Breast epithelium (tissue), 4 donors: ENCODE data around the gene CYSLTR2. TPM values are rescaled to one million over a fixed set of nuclear protein-coding genes. Genes with fewer than 3 reads are reported as not detected.

Source experiments
- DNase-seq, 2 donors: peaks; one replicate each; pipeline ENCODE4 v3.0.0-alpha.2; 2019; ENCODE audit warnings: low spot score in 2 of 2
- H3K27ac ChIP-seq, 2 donors: fragments of 200-600 bp; sonication (generic) in 1 of 2; one replicate each; pipeline ENCODE4 v1.5.1; 2016 to 2019; ENCODE audit warnings: mild to moderate bottlenecking in 1 of 2
- H3K27me3 ChIP-seq, 2 donors: fragments of 200-600 bp; sonication (generic) in 1 of 2; one replicate each; pipeline versions ENCODE4 v1.5.1 to v1.6.0; 2017 to 2019; ENCODE audit warnings: control low read depth in 1 of 2, mild to moderate bottlenecking in 1 of 2
- H3K36me3 ChIP-seq: fragments of 200-600 bp; one replicate; pipeline ENCODE4 v1.5.1; 2019
- H3K4me1 ChIP-seq, 2 donors: fragments of 200-600 bp; sonication (generic); one replicate each; pipeline ENCODE4 v1.5.1; 2016 to 2019; ENCODE audit warnings: control low read depth in 1 of 2
- H3K4me3 ChIP-seq, 3 donors: fragments of 200-600 bp; sonication (generic); 1 replicate in 2 of 3; 2 replicates in 1 of 3; pipeline ENCODE4 v1.5.1; 2016 to 2019; ENCODE audit warnings: mild to moderate bottlenecking in 3 of 3, moderate library complexity in 2 of 3
- H3K9me3 ChIP-seq, 2 donors: fragments of 200-600 bp; sonication (generic) in 1 of 2; one replicate each; pipeline ENCODE4 v1.5.1; 2016 to 2019; ENCODE audit warnings: control low read depth in 1 of 2
- POLR2A ChIP-seq: fragments of 450-650 bp; IDR thresholded peaks from one replicate; pipeline ENCODE4 v1.6.1; 2016; ENCODE audit warnings: antibody characterized with exemption, mild to moderate bottlenecking, moderate library complexity
- POLR2AphosphoS5 ChIP-seq, 3 donors: sonication (generic); formaldehyde crosslinking; IDR thresholded peaks; one replicate each; pipeline ENCODE4 v1.6.1; 2017; ENCODE audit warnings: antibody characterized with exemption in 3 of 3
- intact Hi-C: fragments of 100-400 bp; cut with DNase I; formaldehyde crosslinking; loops from one replicate; pipeline ENCODE4 v1.15.1; 2023; ENCODE audit warnings: low total_unique reads
- total RNA-seq, 3 donors: library from RNA; depleted of rRNA; stranded (reverse); fragments of >200 nt; gene quantifications; one replicate each; pipeline ENCODE4 v1.1.0, GENCODE V29; 2016
- TF ChIP-seq, protein P1 (sequence below), 3 donors: fragments of 450-650 bp; IDR thresholded peaks; one replicate each; pipeline ENCODE4 v1.5.1; 2016 to 2017; ENCODE audit warnings: antibody characterized with exemption in 3 of 3, mild to moderate bottlenecking in 3 of 3, moderate library complexity in 3 of 3

Gene CYSLTR2
- total RNA-seq, 3 donors from 2014 or later: 0.32 to 1.0 (median 0.33) TPM

DNA sequence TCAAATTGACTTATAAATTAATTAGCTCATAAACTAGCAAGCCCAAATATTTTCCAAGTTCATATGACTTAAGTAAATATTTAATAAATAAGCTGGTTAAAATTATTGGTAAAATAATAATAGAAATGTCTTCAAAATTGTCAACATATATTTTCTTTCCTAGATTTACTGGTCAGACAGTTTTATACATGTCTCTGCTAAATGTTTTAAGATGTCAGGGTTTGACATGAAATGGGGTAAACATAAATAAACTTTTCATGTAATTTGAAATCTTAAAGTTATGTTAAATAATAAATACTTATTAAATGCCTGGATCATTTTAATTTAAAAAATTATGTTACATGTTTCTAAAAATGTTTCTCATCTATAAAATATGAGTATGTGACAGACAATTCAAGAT is 18.3 kb upstream of the CYSLTR2 start:
- intact Hi-C loops: no loop called here
- no peak for DNase-seq
- peaks cover 0 to 4% of the 10 kb centered on the region in 2 donors for H3K4me1 ChIP-seq
- H3K9me3 ChIP-seq: peaks cover 8 to 13% of the 10 kb centered on the region in 2 donors
- no peak overlapping the region for H3K27ac ChIP-seq
- H3K27me3 ChIP-seq: no peaks in the 10 kb centered on the region
- H3K36me3 ChIP-seq: no peaks in the 10 kb centered on the region
- H3K4me3 ChIP-seq: no peak overlapping the region
- TF ChIP-seq POLR2A: no peak
- TF ChIP-seq POLR2AphosphoS5 (IDR thresholded peaks at IDR 0.05): no peak
- TF ChIP-seq, protein P1, sequence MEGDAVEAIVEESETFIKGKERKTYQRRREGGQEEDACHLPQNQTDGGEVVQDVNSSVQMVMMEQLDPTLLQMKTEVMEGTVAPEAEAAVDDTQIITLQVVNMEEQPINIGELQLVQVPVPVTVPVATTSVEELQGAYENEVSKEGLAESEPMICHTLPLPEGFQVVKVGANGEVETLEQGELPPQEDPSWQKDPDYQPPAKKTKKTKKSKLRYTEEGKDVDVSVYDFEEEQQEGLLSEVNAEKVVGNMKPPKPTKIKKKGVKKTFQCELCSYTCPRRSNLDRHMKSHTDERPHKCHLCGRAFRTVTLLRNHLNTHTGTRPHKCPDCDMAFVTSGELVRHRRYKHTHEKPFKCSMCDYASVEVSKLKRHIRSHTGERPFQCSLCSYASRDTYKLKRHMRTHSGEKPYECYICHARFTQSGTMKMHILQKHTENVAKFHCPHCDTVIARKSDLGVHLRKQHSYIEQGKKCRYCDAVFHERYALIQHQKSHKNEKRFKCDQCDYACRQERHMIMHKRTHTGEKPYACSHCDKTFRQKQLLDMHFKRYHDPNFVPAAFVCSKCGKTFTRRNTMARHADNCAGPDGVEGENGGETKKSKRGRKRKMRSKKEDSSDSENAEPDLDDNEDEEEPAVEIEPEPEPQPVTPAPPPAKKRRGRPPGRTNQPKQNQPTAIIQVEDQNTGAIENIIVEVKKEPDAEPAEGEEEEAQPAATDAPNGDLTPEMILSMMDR (IDR thresholded peaks at IDR 0.05): no peak

GRCh38 chr13:48636550-48636949 is 17.2 kb upstream of the CYSLTR2 start:
- intact Hi-C loops: no loop called here
- no peak overlapping the region for H3K27ac ChIP-seq
- TF ChIP-seq POLR2AphosphoS5 (IDR thresholded peaks at IDR 0.05) (no peak), POLR2A (no peak)
- TF ChIP-seq, protein P1 (IDR thresholded peaks at IDR 0.05): no peak
- H3K4me1 ChIP-seq: no peaks in the 10 kb centered on the region
- peaks cover 8 to 13% of the 10 kb centered on the region in 2 donors for H3K9me3 ChIP-seq
- H3K4me3 ChIP-seq: no peak overlapping the region
- H3K27me3 ChIP-seq: no peaks in the 10 kb centered on the region
- no peak for DNase-seq
- no peaks in the 10 kb centered on the region for H3K36me3 ChIP-seq

DNA sequence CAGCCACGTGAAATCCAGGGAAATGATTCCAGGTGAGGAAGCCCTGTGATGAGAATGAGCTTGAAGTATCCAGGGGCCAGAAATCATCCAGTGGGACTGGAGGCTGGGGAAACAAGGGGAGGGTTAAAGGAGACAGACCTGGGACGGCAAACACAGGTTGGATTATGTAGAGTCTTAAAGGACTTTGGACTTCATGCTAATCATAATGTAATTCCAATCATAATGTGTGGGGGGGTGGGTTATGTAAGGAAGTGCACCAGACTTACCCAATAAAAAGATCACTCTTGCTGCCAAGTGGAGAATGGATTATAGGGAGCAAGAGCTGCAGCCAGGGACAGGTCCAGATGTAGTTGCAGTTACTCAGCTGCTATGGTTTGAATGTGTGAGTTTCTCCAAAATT is 16.1 kb upstream of the CYSLTR2 start:
- no peak overlapping the region for H3K27ac ChIP-seq
- intact Hi-C loops: no loop called here
- no peaks in the 10 kb centered on the region for H3K36me3 ChIP-seq
- no peak overlapping the region for H3K4me3 ChIP-seq
- H3K4me1 ChIP-seq: no peaks in the 10 kb centered on the region
- no peak for DNase-seq
- H3K9me3 ChIP-seq: peaks cover 8 to 13% of the 10 kb centered on the region in 2 donors
- H3K27me3 ChIP-seq: no peaks in the 10 kb centered on the region
- TF ChIP-seq POLR2AphosphoS5 (IDR thresholded peaks at IDR 0.05) (no peak), POLR2A (no peak)
- TF ChIP-seq, protein P1 (IDR thresholded peaks at IDR 0.05): no peak

- H3K9me3 ChIP-seq: peaks cover 7 to 13% of the 10 kb centered on the region in 2 donors
- no peaks in the 10 kb centered on the region for H3K4me1 ChIP-seq
- no peaks in the 10 kb centered on the region for H3K27me3 ChIP-seq
- no peak overlapping the region for H3K4me3 ChIP-seq
- DNase-seq: no peak
- H3K27ac ChIP-seq: no peak overlapping the region
- no peaks in the 10 kb centered on the region for H3K36me3 ChIP-seq
- intact Hi-C loops: no loop called here
- TF ChIP-seq POLR2A (no peak), POLR2AphosphoS5 (IDR thresholded peaks at IDR 0.05) (no peak)
Measured at GRCh38 chr13:48640767-48641166, 13.0 kb upstream of the CYSLTR2 start.

DNA sequence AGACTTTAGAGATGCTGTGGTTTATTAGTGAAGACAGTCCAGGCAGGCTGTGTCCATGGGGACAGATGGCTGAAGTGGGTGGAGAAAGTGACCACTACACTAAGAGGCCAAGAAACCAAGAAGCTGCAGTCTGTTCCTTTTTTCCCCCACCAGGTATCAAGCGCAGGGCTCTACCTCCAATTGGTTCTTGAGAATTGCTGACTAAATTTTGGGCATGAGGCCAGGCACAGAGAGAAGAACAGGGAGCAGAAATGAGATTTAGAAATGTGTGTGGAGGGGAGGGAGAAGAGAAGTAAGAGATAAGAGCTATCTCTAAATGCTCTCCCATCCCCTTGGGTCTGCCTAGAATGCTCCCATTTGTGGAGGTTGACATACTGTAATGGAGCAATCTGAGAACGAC is 12.3 kb upstream of the CYSLTR2 start:
- TF ChIP-seq POLR2A: no peak
- H3K4me1 ChIP-seq: no peaks in the 10 kb centered on the region
- H3K27ac ChIP-seq: no peak overlapping the region
- no peaks in the 10 kb centered on the region for H3K36me3 ChIP-seq
- no peak for DNase-seq
- no peak overlapping the region for H3K4me3 ChIP-seq
- H3K27me3 ChIP-seq: no peaks in the 10 kb centered on the region
- intact Hi-C loops: no loop called here
- H3K9me3 ChIP-seq: peaks cover under 1 to 7% of the 10 kb centered on the region in 2 donors

DNA sequence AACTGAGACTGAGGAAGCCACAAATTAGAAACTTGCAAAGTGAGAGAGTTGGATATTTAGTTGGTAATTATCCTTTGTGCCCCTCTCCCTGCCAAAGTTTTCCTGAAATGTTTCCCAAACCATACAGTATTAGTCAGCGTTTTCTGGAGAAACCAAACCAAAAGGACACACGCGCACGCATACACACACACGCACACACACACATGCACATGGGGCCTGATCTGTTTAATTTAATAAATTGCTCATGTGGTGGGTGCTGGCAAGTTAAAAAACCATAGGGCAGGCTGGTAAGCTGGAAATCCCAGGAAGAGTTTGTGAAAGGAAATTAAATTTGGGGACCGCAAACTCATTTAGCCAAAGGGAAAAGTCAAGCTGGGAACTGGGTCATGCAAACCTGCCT is 11.7 kb upstream of the CYSLTR2 start:
- TF ChIP-seq, protein P1 (IDR thresholded peaks at IDR 0.05): no peak
- TF ChIP-seq POLR2AphosphoS5 (IDR thresholded peaks at IDR 0.05) (no peak), POLR2A (no peak)
- intact Hi-C loops: no loop called here
- no peaks in the 10 kb centered on the region for H3K4me1 ChIP-seq
- no peaks in the 10 kb centered on the region for H3K36me3 ChIP-seq
- H3K9me3 ChIP-seq: peaks cover 0 to under 1% of the 10 kb centered on the region in 2 donors
- H3K27ac ChIP-seq: no peak overlapping the region
- no peaks in the 10 kb centered on the region for H3K27me3 ChIP-seq
- H3K4me3 ChIP-seq: no peak overlapping the region
- no peak for DNase-seq
